H54 (cell line): ENCODE results near the gene TMEM130.
A peak's percentile ranks its signal among the peaks of the same experiment; 100 is the strongest.
"Not testable (repeated sequence)": the region's sequence is repeated elsewhere in the genome, so short reads cannot be mapped to it uniquely, and the experiment has no call there.

ENCODE experiments used
- DNase-seq: peaks from one replicate; pipeline ENCODE4 v3.0.0; 2011; ENCODE audit warnings: low spot score, mixed read lengths; ENCODE audit not compliant: insufficient read length
- FAIRE-seq: peaks from 3 replicates; lab custom pipeline; 2011; peaks lifted over from hg19 to GRCh38; lab: Jason Lieb, UNC
- POLR2A ChIP-seq: IDR thresholded peaks from 2 replicates; pipeline ENCODE4 v1.6.1; 2011; ENCODE audit warnings: low read depth, mild to moderate bottlenecking, low read length

Gene TMEM130

DNA sequence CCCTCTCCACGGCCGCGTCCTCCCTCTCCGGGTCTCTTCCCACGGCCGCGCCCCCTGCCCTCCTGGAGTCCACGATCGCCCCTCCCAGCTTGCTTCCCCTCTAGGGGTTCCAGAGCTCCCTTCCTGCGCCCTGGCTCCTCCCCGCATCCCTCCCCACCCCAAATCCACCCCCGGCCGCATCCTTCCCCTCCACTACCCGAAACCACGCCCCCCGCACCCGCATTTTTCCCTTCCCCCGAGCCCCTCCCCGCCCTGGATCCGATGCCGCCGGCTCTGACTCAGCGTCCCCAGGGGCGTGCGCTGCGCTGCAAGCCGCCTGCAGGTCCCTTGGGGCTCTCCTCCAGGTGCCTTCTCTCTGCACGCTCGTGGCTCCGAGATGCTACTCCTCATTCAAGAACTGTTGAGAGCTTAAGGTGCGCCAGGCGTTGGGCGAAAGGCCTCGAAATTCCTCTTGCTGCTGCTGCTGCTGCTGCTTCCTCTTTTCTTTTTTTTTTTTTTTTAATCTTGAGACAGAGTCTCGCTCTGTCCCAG lies 372 bp upstream of the TMEM130 start:
- TF ChIP-seq POLR2A = 0 out of 2 replicates have a peak, but pooled peaks have one; percentile 13
- no peak for DNase-seq
- no peak for FAIRE-seq

DNA sequence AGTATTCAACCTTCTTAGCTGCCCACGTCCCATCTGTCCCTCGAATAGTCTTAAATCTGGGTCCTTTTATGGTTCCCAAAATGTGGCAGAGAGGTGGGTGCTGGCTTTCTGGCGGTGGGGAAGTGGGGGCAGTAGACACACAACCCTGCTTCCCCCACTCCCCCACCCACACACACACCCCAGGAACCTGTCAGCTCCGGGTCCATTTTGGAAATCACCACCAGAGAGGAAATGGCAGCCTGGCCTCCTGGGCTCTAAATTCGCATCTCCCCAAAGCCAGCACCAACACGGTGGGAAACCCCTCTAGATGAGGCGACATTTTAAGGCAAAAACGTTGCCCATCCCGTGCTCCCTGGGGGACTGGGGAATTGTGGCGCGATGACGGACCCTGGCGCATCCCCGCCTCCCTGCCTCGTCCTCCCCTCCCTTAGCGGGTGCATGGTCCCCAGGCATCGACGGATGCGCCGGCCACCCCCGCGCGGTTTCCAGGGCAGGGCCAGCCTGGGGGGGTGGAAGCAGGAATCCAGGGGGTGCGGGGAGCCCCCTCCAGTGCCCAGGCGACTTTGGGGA lies 702 bp downstream of the TMEM130 start:
- FAIRE-seq (no peak), DNase-seq (no peak)
- TF ChIP-seq POLR2A = no peak

DNA sequence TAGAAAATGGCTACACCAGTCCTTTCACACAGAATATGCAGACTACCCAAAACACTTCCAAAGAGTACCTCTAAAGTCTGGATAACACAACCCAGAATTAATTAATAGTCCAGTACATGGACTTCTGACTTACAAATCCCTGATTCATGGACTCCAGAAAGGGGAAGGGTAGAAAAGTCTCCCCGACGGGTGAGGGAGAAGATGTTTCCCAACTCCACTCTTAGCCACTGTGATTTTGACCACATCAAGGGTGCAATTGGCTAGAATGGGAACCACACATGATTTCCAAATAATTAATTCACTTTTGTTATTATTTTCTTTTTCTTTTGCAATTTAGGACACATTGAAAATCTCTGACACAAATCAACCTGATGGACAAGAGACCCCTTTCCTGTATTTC lies 1.4 kb downstream of the TMEM130 start:
- no peak for TF ChIP-seq POLR2A
- FAIRE-seq (no peak), DNase-seq (no peak)

- FAIRE-seq (no peak), DNase-seq (no peak)
- no peak for TF ChIP-seq POLR2A
Measured at GRCh38 chr7:98866765-98867164, 3.0 kb downstream of the TMEM130 start.

- no peak for TF ChIP-seq POLR2A
- DNase-seq = no peak
- no peak for FAIRE-seq
Measured at GRCh38 chr7:98866351-98866750, 3.5 kb downstream of the TMEM130 start.

DNA sequence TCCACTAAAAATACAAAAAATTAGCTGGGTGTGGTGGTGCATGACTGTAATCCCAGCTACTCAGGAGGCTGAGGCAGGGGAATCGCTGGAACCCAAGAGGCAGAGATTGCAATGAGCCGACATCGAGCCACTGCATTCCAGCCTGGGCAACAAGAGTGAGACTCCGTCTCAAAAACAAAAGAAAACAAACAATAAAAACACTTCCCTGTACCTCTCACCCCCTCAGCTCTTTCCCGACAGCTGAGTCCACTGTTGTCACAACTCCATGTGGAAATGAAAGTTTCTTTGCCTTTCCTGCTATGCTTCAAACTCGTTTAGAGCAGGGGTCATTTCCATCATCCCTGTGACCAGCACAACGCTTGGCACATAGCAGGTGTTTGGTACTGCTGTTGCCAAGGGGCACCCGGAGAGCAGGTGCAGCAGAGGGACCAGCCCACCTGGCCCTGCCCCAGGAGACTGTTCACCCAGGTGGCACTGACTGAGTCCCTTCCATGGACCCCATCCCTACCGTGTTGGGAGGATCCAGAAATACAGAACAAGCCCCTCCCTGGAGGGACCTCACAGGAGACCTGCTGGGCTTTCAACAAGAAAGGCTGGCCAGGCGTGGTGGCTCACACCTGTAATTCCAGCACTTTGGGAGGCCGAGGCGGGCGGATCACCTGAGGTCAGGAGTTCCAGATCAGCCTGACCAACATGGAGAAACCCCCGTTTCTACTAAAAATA lies 4.9 kb downstream of the TMEM130 start:
- no peak for FAIRE-seq
- no peak for DNase-seq
- TF ChIP-seq POLR2A = no peak

DNA sequence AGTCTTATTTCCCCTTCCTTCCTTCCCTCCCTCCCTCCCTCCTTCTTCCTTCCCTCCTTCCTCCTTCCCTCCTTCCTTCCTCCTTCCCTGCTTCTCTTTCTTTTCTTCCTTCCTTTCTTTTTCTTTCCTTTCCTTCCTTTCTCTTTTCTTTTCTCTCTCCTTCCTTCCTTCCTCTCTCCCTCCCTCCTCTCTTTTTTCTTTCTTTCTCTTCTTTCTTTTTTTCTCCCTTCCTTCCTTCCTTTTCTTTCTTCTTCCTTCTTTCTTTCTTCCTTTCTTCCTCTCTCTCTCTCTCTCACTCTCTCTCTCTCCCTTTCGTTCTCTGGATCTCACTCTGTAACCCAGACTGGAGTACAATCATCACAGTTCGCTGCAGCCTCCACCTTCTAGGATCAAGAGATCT lies 6.2 kb downstream of the TMEM130 start:
- FAIRE-seq = no peak
- TF ChIP-seq POLR2A = no peak

GRCh38 chr7:98862716-98863420 lies 6.9 kb downstream of the TMEM130 start:
- DNase-seq = no peak
- FAIRE-seq = no peak
- TF ChIP-seq POLR2A = no peak

More for the DNA sequence above, 6.2 kb downstream of the TMEM130 start:
- DNase-seq = no peak

- no peak for FAIRE-seq
- DNase-seq = no peak
- no peak for TF ChIP-seq POLR2A
Measured at GRCh38 chr7:98862203-98862602, 7.6 kb downstream of the TMEM130 start.

DNA sequence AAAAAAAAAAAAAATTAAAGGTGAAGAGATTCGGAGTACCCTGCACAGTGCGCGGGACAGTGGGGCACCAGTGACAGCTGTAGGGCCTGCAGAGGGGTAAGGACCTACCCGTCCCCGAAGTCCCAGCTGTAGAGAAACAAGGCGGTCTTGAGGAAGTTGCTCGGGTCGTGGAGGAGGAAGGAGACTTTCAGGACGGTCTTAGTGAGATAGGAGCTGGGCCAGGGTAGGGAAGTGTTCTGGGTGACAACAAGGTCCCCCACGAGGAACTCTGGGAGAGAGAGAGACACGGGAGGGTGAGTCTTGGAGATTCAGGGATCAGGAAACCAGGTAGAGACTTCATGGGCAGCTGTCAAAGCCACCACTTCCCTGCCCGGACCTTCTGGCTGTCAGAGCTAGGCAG lies 9.7 kb downstream of the TMEM130 start:
- no peak for FAIRE-seq
- DNase-seq = no peak
- TF ChIP-seq POLR2A = no peak

- no peak for DNase-seq
- no peak for FAIRE-seq
- TF ChIP-seq POLR2A = no peak
Measured at GRCh38 chr7:98855610-98856422, 14.0 kb downstream of the TMEM130 start.

DNA sequence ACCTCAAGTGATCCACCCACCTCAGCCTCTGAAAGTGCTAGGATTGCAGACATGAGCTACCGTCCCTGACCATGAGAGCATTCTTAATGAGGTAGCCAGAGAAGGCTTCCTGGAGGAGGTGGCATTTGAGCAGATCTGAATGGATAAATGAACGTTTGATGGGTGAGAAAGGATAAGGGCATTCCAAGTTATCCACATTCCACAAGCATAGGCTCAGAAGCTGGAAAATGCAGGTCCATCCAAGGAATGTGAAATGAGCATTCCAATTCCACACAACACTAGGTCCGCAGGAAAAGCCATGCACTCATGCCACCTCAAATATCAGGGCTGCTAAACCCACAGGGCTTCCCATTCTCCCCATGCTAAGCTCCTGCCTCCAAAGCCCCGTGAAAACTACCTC lies 17.0 kb downstream of the TMEM130 start:
- no peak for DNase-seq
- FAIRE-seq = no peak
- no peak for TF ChIP-seq POLR2A

GRCh38 chr7:98848918-98849317 lies 20.9 kb downstream of the TMEM130 start:
- FAIRE-seq (no peak), DNase-seq (no peak)
- no peak for TF ChIP-seq POLR2A

- not testable (repeated sequence) for DNase-seq, FAIRE-seq
Measured at GRCh38 chr7:98842552-98842951, 27.3 kb downstream of the TMEM130 start.
